ENCODE results near the gene MAP1S. TPM values are rescaled to one million over a fixed set of nuclear protein-coding genes. Genes with fewer than 3 reads are reported as not detected.

Gene MAP1S, protein sequence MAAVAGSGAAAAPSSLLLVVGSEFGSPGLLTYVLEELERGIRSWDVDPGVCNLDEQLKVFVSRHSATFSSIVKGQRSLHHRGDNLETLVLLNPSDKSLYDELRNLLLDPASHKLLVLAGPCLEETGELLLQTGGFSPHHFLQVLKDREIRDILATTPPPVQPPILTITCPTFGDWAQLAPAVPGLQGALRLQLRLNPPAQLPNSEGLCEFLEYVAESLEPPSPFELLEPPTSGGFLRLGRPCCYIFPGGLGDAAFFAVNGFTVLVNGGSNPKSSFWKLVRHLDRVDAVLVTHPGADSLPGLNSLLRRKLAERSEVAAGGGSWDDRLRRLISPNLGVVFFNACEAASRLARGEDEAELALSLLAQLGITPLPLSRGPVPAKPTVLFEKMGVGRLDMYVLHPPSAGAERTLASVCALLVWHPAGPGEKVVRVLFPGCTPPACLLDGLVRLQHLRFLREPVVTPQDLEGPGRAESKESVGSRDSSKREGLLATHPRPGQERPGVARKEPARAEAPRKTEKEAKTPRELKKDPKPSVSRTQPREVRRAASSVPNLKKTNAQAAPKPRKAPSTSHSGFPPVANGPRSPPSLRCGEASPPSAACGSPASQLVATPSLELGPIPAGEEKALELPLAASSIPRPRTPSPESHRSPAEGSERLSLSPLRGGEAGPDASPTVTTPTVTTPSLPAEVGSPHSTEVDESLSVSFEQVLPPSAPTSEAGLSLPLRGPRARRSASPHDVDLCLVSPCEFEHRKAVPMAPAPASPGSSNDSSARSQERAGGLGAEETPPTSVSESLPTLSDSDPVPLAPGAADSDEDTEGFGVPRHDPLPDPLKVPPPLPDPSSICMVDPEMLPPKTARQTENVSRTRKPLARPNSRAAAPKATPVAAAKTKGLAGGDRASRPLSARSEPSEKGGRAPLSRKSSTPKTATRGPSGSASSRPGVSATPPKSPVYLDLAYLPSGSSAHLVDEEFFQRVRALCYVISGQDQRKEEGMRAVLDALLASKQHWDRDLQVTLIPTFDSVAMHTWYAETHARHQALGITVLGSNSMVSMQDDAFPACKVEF
- total RNA-seq = 47.8 and 81.4 TPM in 2 replicates

- DNase-seq = peak; percentile 56
These were observed at the start of gene MAP1S for GRCh38 chr19:17718947-17719711. MAP1S (plus strand) TSS chr19:17719480; CDS start chr19:17719503, 23 bp downstream.

DNA sequence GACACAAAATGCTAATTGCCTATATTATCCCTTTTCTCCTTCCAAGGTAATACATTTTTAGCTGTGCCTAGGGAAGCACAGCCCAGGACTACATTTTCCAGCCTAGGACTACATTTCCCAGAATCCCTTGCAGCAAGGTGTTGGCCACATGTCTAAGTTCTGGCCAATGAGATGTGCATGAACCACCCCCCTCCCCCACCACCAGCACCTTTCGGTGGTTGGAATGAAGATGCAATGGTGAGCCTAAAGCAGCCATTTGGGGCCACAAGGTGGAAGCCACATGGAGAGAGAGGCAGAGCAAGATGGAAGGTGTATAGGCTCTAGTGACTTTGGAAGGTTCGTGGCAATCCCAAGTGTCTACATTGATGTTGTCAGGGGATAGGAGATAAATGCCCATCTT, 47.4 kb upstream of the MAP1S start:
- peak; percentile 61 for DNase-seq

- DNase-seq = no peak
These were observed 45.1 kb upstream of the MAP1S start for GRCh38 chr19:17673937-17674799.

DNA sequence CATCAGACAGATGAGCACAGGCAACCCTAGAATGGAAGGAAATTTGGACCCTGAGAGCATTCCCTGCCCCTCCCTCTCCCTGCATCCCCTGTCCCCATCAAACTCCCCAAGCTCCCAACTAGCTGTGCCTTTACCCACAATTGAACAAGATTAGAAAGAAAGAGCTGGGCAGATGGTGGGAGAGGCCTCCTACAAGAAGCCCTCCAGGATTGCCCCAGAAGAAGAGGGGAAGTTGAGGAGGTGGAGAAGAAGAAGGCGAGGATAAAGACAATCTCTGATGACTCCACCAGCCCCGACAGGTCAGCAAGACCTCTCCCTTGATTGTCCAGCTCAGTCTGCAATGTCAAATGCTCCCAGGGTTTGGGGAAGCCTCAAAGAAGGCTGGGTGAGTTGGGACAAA, 43.0 kb upstream of the MAP1S start:
- no peak for DNase-seq

GRCh38 chr19:17677002-17677401, 42.3 kb upstream of the MAP1S start:
- DNase-seq = peak; percentile 29

GRCh38 chr19:17678836-17679235, 40.4 kb upstream of the MAP1S start:
- DNase-seq = no peak

- DNase-seq = no peak
These were observed 39.6 kb upstream of the MAP1S start for GRCh38 chr19:17679526-17680229.

DNA sequence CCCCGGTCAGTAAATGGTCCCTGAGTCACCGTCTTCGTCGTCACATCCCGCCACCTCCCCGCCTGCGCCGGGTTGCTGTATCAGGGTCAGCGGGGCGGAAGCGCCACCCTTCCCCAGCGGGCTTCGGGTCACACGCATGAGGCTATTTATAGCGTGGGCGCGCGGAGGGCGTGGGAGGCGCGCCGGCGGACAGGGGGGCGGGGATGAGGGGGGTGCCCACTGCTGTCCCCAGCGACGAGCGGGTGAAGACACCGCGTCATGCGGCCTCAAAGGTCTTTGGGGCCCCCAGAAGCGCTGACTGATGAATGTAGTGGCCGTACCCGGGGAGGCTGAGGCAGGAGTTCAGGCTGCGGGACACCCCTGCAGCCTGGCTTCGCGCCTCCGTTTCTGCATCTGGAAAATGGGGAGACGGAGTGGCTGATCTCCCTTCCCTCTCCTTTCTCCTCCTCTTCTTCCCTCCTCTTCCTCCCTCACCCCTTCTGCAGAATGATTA, 39.0 kb upstream of the MAP1S start:
- DNase-seq = peak; percentile 85

DNA sequence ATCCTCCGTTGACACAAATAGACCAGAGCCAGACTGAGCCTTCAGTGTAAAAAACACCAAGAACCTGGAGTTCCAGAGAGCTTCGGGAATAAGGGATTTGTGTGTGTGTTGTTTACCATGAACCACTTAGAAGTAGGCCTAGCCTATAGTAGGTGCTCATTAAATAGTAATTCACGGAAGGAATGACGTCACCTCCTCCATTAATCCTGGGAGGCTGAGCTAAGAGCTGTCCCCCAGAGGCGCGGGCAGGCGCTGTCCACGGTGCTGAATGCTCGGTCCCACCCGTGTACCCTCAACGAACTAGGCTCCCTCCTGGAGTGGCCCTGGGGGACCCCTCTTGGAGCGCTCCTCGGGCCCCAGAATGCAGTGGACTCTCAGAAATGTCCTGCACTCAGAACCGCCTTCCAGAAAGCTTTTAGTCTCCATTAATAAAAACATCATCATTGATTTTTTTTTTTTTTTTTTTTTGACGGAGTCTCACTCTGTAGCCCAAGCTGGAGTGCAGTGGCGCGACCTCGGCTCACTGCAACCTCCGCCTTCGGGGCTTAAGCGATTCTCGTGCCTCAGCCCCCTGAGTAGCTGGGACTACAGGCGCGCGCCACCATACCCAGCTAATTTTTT, 37.7 kb upstream of the MAP1S start:
- peak; percentile 70 for DNase-seq

- no peak for DNase-seq
These were observed 37.0 kb upstream of the MAP1S start for GRCh38 chr19:17682273-17682672.

- no peak for DNase-seq
These were observed 36.2 kb upstream of the MAP1S start for GRCh38 chr19:17683078-17683477.

- no peak for DNase-seq
These were observed 35.0 kb upstream of the MAP1S start for GRCh38 chr19:17684256-17684655.

GRCh38 chr19:17685451-17686022, 33.7 kb upstream of the MAP1S start:
- no peak for DNase-seq

- DNase-seq = no peak
These were observed 33.2 kb upstream of the MAP1S start for GRCh38 chr19:17686023-17686521.

DNA sequence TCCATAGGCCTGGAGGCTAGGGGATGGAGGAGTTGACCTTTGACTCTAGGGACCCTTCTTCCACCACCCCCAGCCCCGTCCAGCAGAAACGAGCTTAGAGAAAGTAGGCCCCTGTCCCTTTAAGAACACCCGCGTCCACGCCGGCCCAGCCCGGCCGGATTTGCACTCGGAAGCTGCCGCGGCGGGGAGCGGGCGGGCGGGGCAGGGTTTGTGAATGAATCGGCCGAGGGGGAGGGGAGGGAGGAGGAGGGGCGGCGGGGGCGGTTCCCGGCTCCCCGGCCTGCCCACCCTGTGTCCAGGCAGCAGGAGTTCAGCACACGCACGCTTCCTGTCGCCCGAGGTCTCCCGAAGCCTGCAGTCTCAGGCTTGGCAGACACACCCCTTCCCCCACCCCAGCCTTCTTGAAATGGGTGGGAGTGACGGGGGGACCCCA, 32.7 kb upstream of the MAP1S start:
- peak; percentile 19 for DNase-seq

DNA sequence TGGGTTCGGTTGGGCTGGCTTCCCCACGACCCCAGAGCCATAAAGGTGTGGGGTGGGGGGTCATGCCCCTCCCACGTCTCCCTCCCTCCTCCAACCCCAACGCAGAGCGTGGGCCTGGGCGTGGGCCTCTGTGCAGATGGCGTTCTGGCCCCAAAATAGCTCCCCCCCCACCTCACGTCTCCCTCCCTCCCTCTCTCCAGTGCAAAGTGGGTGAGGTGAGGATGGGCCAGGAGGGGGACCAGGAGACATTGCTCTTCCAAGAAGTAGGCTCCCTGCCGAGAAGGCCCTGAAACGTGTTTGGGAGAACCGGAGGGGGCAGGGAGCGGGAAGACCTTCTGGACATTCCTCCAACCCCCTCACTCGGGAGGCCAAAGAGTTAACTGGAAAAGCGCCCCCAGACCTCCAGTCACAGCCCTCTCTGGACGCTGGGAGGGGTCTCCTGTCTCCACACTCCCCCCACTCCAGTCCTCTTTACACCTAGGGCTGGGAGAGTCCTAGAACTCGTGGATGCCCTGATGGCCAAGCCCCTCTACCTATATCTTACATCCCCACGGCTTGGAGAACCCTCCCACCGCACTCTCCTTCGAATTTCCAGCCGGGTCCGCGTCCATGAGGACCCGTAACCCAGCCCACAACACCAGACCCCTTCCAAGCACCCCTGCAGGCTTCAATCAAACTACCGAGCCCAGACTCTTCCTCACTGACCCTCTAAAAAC, 32.0 kb upstream of the MAP1S start:
- DNase-seq = no peak

DNA sequence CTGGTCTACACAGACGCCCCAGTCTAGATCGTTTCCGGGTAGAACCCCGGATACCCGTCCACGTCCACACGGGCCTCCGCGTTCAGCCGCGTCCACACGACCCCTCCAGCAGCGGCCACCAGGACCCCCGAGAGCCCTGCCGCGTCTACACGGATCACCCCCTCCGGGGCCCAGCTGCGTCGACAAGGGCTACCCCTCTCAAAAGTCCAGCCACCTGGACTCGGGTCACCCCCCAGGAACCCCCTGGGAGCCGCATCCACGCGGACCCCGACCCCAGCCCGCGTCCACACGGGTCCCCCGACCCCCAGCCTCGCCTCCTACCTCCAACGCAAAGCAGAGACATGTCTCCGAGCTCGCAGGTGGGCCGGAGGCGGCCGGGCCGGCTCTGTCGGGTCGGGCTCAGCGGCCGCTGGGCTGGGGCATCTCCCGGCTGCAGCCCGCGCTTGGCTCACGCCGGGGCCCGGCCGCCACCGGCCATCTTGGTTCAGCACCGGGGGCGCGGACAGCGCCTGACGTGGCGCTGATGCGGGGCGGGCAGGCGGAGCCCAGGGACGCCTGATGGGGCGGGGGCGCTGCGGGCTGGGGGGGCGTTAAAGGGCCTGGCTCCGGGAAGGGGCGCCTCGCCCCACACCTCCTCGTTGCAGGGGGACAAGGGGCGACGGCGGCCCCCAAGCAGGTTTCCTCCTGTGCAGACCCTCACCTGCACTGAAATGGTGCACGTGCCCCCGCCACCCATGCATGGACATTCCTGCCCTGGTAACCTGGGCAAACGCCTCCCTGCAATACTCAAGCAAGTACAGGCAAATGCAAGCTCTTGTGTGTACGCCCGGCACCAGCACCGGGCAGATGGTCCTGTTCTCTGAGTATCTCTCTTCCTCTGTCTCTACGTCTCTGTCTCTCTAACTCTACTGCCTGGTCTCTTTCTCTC, 31.2 kb upstream of the MAP1S start, which contains the start of gene UNC13A:
TSS of gene UNC13A (minus strand) at position 498 of the 928 bp plus-strand sequence. CDS start at position 343, 155 bp downstream.
- peak; percentile 58 for DNase-seq

Measured in dermis blood vessel endothelial cell (primary cell).